K562 (cell line): ENCODE measurements around the gene PLXNB2.

Source experiments
- CREM ChIP-seq: IDR thresholded peaks from 2 replicates; pipeline ENCODE4 v1.6.1; 2014; ENCODE audit warnings: antibody characterized with exemption, low read depth
- EZH2 ChIP-seq: IDR thresholded peaks from 2 replicates; pipeline ENCODE4 v1.6.1; 2012; ENCODE audit warnings: low read depth, mild to moderate bottlenecking, inconsistent platforms, low read length, borderline replicate concordance
- ZFP36 ChIP-seq: fragments of 150-350 bp; IDR thresholded peaks from 2 replicates; pipeline ENCODE4 v1.6.1; 2018; ENCODE audit warnings: low read length, low read depth; ENCODE audit not compliant: partially characterized antibody

DNA sequence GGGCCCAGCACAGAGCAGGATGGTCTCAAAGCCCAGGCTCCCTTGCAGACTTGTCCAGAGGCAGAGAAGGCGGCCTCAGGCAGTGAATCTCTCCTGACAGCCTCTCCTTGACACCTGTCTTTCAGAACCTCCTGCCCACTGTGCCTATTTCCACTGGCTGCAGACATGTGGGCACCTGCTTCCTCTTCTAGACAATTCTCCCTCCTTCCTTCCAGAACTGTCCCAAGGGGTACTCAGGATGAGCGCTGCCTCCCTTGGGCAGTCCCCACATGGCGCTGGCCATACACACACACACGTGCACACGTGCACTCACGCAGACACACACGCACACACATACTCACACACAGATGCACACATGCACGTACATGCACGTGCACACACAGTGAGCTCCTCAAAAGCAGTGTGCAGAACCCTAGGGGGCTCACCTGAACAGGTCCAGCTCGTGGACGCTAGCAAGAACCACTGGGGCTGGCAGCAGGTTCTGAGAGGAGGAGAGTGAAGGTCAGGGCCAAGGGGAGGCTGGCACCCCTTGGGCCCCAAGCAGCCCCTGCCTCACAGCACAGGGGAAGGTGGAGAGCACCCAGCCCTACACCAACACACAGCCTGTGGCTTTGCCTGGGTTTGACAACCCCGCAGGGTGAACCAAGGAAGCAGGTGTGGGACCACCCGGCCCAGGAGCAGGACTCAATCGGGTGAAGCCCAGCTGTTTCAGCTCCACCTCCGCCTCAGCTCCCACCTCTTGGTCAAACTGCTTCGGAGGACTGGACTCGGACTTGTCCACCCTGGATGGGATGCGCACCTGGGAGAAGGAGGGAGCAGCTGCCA lies 8.1 kb upstream of the PLXNB2 start:
- no peak for TF ChIP-seq EZH2
- no peak for TF ChIP-seq ZFP36
- TF ChIP-seq CREM: no peak
